ENCODE measurements around the gene ANKMY1. TPM values are rescaled to one million over a fixed set of nuclear protein-coding genes. Genes with fewer than 3 reads are reported as not detected.

The ANKMY1 gene
- total and polyA plus RNA-seq, 2 of the 13 experiments (the other 11 are each of a cell fraction or from before 2014, with no cell fraction given): 11.7 to 18.8 TPM

DNA sequence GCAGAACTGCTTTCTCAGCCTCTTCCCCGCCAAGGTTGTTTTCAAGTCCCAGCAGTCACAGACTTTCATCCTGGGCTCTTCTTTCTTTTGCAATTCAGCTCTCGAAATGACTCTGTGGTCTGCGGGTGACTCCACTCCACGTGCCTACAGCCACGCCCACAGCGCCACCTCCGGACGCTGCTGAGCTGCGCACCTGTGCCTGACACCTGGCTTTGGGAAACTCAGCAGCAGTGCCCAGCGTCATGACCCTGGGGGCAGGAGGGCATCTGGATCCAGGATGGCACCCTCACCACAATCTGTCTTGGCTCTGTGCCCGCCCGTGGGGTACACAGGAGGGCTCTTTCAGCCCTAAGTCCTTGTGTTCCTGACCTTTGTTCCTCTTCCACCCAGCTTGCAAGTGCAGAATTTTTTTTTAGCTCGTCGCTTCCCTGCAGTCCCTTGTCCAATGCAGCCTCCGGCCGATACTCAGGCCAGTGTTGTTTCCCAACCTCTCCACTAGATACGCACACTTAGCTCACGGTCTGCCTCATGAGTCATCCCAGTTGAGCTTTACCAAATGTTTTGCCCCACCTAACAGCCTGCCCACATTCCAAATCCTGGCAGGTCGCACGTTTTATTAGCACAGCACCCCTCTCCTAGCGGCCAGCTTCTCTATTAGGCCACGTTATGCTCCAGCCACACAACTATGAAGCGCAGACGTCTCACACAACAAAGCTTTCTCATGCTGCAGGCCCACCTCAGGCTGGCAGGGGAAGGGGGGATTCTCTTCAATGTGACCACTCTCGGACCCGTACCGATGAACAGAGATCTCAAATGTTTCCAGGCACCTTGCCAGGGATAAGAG lies 22.2 kb upstream of the ANKMY1 start (continued):
- TF ChIP-seq, protein P1, sequence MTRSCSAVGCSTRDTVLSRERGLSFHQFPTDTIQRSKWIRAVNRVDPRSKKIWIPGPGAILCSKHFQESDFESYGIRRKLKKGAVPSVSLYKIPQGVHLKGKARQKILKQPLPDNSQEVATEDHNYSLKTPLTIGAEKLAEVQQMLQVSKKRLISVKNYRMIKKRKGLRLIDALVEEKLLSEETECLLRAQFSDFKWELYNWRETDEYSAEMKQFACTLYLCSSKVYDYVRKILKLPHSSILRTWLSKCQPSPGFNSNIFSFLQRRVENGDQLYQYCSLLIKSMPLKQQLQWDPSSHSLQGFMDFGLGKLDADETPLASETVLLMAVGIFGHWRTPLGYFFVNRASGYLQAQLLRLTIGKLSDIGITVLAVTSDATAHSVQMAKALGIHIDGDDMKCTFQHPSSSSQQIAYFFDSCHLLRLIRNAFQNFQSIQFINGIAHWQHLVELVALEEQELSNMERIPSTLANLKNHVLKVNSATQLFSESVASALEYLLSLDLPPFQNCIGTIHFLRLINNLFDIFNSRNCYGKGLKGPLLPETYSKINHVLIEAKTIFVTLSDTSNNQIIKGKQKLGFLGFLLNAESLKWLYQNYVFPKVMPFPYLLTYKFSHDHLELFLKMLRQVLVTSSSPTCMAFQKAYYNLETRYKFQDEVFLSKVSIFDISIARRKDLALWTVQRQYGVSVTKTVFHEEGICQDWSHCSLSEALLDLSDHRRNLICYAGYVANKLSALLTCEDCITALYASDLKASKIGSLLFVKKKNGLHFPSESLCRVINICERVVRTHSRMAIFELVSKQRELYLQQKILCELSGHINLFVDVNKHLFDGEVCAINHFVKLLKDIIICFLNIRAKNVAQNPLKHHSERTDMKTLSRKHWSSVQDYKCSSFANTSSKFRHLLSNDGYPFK (CRISPR knock-in tag; IDR thresholded peaks at IDR 0.05; ENCODE audit: borderline replicate concordance): peak; percentile 55
- TF ChIP-seq AGO2 (optimal IDR thresholded peaks at IDR 0.05; ENCODE audit: low read depth, low read length) (peak; percentile 77), ZNF33A (CRISPR knock-in tag; IDR thresholded peaks at IDR 0.05; ENCODE audit: borderline replicate concordance) (0 out of 2 replicates have a peak, but pooled peaks have one; percentile 64), HNRNPH1 (optimal IDR thresholded peaks at IDR 0.05; ENCODE audit: low read depth, low read length) (no peak), KLF9 (CRISPR knock-in tag; IDR thresholded peaks at IDR 0.05; ENCODE audit: low read depth) (peak; percentile 98), BRCA1 (CRISPR knock-in tag; IDR thresholded peaks at IDR 0.05) (no peak), NFYB (CRISPR knock-in tag; IDR thresholded peaks at IDR 0.05) (peak; percentile 38), SATB2 (CRISPR knock-in tag; IDR thresholded peaks at IDR 0.05) (no peak), MTA1 (CRISPR knock-in tag; IDR thresholded peaks at IDR 0.05; ENCODE audit: borderline replicate concordance) (peak; percentile 81; the same call in 1 of the 2 replicates), FLYWCH1 (CRISPR knock-in tag; IDR thresholded peaks at IDR 0.05) (no peak), ZNF567 (CRISPR knock-in tag; IDR thresholded peaks at IDR 0.05; ENCODE audit: borderline replicate concordance) (peak; percentile 70), ZNF17 (CRISPR knock-in tag; IDR thresholded peaks at IDR 0.05) (no peak), ZSCAN29 (CRISPR knock-in tag; conservative IDR thresholded peaks at IDR 0.05) (peak; percentile 15; the same call in 1 of the 2 replicates), FOXK2 (IDR thresholded peaks at IDR 0.05) (no peak; the same call in 1 of the 2 replicates), ZNF343 (CRISPR knock-in tag; IDR thresholded peaks at IDR 0.05) (no peak), ZSCAN9 (CRISPR knock-in tag; IDR thresholded peaks at IDR 0.05; ENCODE audit: borderline replicate concordance) (peak; percentile 89)
- TF ChIP-seq, protein P2, sequence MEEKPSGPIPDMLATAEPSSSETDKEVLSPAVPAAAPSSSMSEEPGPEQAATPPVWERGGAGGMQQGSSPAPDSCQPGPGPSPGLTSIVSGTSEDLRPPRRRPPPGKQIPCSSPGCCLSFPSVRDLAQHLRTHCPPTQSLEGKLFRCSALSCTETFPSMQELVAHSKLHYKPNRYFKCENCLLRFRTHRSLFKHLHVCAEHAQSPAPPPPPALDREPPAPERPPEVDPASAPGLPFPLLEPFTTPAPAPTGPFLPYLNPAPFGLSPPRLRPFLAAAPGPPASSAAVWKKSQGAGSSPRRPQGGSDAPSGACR (CRISPR knock-in tag; IDR thresholded peaks at IDR 0.05): no peak
- TF ChIP-seq, protein P3, sequence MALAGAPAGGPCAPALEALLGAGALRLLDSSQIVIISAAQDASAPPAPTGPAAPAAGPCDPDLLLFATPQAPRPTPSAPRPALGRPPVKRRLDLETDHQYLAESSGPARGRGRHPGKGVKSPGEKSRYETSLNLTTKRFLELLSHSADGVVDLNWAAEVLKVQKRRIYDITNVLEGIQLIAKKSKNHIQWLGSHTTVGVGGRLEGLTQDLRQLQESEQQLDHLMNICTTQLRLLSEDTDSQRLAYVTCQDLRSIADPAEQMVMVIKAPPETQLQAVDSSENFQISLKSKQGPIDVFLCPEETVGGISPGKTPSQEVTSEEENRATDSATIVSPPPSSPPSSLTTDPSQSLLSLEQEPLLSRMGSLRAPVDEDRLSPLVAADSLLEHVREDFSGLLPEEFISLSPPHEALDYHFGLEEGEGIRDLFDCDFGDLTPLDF (CRISPR knock-in tag; IDR thresholded peaks at IDR 0.05): no peak
- TF ChIP-seq, protein P4, sequence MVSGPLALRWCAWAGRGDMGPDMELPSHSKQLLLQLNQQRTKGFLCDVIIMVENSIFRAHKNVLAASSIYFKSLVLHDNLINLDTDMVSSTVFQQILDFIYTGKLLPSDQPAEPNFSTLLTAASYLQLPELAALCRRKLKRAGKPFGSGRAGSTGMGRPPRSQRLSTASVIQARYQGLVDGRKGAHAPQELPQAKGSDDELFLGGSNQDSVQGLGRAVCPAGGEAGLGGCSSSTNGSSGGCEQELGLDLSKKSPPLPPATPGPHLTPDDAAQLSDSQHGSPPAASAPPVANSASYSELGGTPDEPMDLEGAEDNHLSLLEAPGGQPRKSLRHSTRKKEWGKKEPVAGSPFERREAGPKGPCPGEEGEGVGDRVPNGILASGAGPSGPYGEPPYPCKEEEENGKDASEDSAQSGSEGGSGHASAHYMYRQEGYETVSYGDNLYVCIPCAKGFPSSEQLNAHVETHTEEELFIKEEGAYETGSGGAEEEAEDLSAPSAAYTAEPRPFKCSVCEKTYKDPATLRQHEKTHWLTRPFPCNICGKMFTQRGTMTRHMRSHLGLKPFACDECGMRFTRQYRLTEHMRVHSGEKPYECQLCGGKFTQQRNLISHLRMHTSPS (CRISPR knock-in tag; IDR thresholded peaks at IDR 0.05; ENCODE audit: low read depth): peak; percentile 99
- TF ChIP-seq, protein P5, sequence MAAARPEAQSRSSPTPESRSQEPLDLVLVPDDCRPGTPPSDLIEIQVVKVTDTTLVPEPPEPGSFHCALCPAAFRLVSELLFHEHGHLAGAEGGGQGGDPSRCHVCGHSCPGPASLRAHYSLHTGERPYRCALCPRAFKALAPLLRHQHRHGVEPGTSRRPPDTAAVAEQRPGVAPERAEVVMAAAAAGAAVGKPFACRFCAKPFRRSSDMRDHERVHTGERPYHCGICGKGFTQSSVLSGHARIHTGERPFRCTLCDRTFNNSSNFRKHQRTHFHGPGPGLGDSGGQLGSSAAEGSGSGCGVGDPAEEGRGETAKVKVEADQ (CRISPR knock-in tag; IDR thresholded peaks at IDR 0.05; ENCODE audit: borderline replicate concordance): no peak
- TF ChIP-seq, protein P6, sequence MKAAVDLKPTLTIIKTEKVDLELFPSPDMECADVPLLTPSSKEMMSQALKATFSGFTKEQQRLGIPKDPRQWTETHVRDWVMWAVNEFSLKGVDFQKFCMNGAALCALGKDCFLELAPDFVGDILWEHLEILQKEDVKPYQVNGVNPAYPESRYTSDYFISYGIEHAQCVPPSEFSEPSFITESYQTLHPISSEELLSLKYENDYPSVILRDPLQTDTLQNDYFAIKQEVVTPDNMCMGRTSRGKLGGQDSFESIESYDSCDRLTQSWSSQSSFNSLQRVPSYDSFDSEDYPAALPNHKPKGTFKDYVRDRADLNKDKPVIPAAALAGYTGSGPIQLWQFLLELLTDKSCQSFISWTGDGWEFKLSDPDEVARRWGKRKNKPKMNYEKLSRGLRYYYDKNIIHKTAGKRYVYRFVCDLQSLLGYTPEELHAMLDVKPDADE (CRISPR knock-in tag; IDR thresholded peaks at IDR 0.05): no peak

Measured in HepG2 (cell line).